SU-DHL-6 (cell line): ENCODE results near the gene OR5AK2.

Experiments used
- EZH2phosphoT487 ChIP-seq: fragments of 200-600 bp; sonication (generic), shearing (Covaris generic); conservative IDR thresholded peaks from 2 replicates; pipeline ENCODE4 v1.6.1; 2018; ENCODE audit warnings: mild to moderate bottlenecking, antibody characterized with exemption, low read length, moderate library complexity, mixed read lengths
- TF ChIP-seq, protein P1 (sequence below): fragments of 200-600 bp; sonication (generic); IDR thresholded peaks from one replicate; pipeline ENCODE4 v1.5.1; 2017; ENCODE audit warnings: antibody characterized with exemption, mild to moderate bottlenecking, low read length, moderate library complexity; ENCODE audit not compliant: insufficient read depth, poor library complexity, severe bottlenecking

DNA sequence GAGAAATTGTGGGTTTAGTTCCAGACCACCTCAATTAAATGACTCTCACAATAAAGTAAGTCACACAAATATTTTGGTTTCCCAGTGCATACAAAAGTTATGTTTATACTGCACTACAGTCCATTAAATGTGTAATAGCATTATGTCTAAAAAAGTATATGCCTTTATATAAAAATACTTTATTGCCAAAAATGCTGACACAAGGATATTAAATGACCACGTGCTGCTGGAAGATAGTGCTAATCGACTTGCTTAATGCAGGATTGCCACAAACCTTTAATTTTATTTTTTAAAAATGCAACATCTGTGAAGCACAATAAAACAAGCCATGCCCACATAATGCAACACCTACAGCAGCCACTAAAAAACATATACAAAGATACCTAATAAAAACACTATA, 27.0 kb downstream of the OR5AK2 start:
- TF ChIP-seq, protein P1, sequence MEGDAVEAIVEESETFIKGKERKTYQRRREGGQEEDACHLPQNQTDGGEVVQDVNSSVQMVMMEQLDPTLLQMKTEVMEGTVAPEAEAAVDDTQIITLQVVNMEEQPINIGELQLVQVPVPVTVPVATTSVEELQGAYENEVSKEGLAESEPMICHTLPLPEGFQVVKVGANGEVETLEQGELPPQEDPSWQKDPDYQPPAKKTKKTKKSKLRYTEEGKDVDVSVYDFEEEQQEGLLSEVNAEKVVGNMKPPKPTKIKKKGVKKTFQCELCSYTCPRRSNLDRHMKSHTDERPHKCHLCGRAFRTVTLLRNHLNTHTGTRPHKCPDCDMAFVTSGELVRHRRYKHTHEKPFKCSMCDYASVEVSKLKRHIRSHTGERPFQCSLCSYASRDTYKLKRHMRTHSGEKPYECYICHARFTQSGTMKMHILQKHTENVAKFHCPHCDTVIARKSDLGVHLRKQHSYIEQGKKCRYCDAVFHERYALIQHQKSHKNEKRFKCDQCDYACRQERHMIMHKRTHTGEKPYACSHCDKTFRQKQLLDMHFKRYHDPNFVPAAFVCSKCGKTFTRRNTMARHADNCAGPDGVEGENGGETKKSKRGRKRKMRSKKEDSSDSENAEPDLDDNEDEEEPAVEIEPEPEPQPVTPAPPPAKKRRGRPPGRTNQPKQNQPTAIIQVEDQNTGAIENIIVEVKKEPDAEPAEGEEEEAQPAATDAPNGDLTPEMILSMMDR, result no peak
- TF ChIP-seq EZH2phosphoT487, result no peak
